Measurements from ENCODE around the gene FIGNL1.

DNA sequence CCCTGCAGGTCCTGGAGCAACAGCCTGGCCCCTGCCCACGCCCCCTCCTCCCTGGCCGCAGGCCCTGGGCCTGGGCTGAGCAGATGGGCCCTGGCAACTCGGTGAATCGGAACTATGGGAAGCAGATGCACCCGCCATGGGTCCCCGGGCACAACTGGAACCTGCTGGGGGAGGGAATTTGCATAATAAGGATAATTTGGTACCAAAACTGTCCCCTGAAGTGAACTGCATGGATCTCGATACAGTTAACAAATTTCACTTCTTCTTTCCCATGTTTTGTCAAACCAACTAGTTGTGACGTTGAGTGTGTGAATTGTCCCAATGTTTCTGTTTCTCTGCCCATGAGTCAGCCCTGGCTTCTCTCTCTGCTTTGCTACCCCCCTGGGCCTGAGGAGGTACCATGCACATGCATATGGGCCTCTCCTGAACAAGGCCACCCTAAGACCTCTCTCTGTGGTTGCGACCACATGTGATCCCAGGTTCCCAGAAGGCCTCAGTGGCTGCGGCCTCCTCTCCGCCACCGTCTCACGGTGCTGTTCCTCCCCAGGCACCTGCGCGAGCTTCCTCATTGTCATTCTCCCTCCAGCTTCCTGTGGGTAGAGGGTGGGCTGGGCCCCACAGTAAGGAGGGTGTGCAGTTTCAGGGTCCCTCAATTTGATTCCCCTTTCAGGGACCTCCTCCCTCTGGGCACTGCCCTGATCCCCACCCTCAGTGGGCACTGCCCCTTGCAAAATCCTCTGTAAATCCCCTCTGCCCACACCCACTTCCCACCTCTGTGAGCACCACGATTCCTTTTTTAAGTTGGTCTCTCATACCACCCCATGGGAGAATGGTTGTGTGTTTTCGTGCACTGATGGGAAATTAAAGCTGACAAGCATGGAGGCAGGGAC, 40.0 kb downstream of the FIGNL1 start:
- TF ChIP-seq POLR2A (IDR thresholded peaks at IDR 0.05; ENCODE audit: low read depth, low read length), result no peak
- no peak for TF ChIP-seq POLR2AphosphoS5 (IDR thresholded peaks at IDR 0.05; ENCODE audit: low read depth, low read length)

All from GM12892 (cell line).